ENCODE measurements around the gene MPP3.

DNA sequence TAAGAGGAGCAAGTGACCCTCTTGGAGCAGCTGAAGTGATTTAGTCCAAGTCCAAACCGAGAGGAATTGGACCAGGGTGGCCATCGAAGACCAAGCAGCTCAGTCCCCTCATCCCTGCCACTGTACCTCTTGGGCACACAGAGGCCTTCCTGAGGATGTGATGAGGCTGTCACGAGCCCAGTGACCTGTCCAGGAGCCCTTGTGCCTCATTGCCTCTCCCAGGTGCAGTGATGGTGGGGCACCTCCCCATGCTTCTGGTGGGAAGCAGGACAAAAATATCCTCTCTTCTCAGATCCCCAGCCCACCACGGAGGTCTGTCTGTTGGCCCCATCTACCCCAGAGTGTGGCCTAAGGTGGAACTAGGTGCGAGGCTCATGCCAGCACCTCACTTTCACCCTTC, 11.3 kb upstream of the MPP3 start:
- TF ChIP-seq POLR2A (IDR thresholded peaks at IDR 0.05; ENCODE audit: borderline replicate concordance, extremely low read depth, insufficient read depth, insufficient read length) (no peak), EZH2 (IDR thresholded peaks at IDR 0.05) (no peak), POLR2AphosphoS5 (IDR thresholded peaks at IDR 0.05; ENCODE audit: low read depth, low read length) (no peak), YY1 (IDR thresholded peaks at IDR 0.05; ENCODE audit: extremely low read depth, insufficient replicate concordance, low read depth, low read length) (no peak), ELF1 (IDR thresholded peaks at IDR 0.05; ENCODE audit: borderline replicate concordance, low read depth) (no peak), RAD21 (IDR thresholded peaks at IDR 0.05; ENCODE audit: low read depth) (no peak), SIN3A (IDR thresholded peaks at IDR 0.05; ENCODE audit: low read depth) (no peak), JUND (IDR thresholded peaks at IDR 0.05) (no peak), CEBPB (IDR thresholded peaks at IDR 0.05; ENCODE audit: low read depth) (no peak), ZNF274 (IDR thresholded peaks at IDR 0.05; ENCODE audit: low read depth, low read length) (no peak)
- TF ChIP-seq, protein P1, sequence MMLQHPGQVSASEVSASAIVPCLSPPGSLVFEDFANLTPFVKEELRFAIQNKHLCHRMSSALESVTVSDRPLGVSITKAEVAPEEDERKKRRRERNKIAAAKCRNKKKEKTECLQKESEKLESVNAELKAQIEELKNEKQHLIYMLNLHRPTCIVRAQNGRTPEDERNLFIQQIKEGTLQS (IDR thresholded peaks at IDR 0.05) = no peak
- TF ChIP-seq, protein P2, sequence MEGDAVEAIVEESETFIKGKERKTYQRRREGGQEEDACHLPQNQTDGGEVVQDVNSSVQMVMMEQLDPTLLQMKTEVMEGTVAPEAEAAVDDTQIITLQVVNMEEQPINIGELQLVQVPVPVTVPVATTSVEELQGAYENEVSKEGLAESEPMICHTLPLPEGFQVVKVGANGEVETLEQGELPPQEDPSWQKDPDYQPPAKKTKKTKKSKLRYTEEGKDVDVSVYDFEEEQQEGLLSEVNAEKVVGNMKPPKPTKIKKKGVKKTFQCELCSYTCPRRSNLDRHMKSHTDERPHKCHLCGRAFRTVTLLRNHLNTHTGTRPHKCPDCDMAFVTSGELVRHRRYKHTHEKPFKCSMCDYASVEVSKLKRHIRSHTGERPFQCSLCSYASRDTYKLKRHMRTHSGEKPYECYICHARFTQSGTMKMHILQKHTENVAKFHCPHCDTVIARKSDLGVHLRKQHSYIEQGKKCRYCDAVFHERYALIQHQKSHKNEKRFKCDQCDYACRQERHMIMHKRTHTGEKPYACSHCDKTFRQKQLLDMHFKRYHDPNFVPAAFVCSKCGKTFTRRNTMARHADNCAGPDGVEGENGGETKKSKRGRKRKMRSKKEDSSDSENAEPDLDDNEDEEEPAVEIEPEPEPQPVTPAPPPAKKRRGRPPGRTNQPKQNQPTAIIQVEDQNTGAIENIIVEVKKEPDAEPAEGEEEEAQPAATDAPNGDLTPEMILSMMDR (IDR thresholded peaks at IDR 0.05 in 2 of 3, conservative IDR thresholded peaks at IDR 0.05 in 1 of 3; ENCODE audit: borderline replicate concordance in 1 of 3, insufficient read depth in 1 of 3, low read depth in 2 of 3, low read length in 2 of 3) = no peak
